Subcutaneous adipose tissue (tissue), 4 donors: ENCODE data around the gene DIPK1A. TPM values are rescaled to one million over a fixed set of nuclear protein-coding genes. Genes with fewer than 3 reads are reported as not detected.

ENCODE experiments used
- CTCF ChIP-seq: fragments of 450-650 bp; IDR thresholded peaks from one replicate; pipeline ENCODE4 v1.5.1; 2016; ENCODE audit warnings: low read depth, mild to moderate bottlenecking, control low read depth, antibody characterized with exemption, moderate library complexity
- total RNA-seq, 4 donors: library from RNA; depleted of rRNA; stranded (reverse); fragments of >200 nt; gene quantifications; one replicate each; pipeline ENCODE4 v1.1.0, GENCODE V29; 2016

Gene DIPK1A
- total RNA-seq, 4 donors from 2014 or later, result 11.9 to 24.6 (median 18.3) TPM

DNA sequence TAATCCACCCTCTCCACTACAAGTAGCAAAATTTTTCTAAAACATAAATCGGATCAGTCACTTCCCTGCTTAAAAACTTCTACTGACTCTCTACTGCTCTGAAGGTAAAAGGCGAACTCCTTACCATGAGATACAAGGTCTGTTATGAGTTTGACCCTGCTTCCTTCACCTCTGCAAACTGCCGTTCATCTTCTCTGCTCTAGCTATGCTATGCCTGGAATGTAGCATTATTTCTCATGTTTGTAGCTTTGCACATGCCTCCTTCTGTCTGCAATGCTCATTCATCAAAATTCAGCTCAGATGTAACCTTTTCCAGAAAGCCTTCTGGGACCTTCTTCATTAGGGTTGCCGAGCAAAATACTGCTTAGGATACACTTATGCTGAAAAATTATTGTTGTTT lies 98.7 kb downstream of the DIPK1A start:
- no peak for TF ChIP-seq CTCF

GRCh38 chr1:92859400-92860039 lies 101.7 kb downstream of the DIPK1A start:
- no peak for TF ChIP-seq CTCF

- TF ChIP-seq CTCF, result no peak
Observed at GRCh38 chr1:92858564-92859399, 102.5 kb downstream of the DIPK1A start.

- TF ChIP-seq CTCF, result no peak
Observed at GRCh38 chr1:92857817-92858216, 103.4 kb downstream of the DIPK1A start.

DNA sequence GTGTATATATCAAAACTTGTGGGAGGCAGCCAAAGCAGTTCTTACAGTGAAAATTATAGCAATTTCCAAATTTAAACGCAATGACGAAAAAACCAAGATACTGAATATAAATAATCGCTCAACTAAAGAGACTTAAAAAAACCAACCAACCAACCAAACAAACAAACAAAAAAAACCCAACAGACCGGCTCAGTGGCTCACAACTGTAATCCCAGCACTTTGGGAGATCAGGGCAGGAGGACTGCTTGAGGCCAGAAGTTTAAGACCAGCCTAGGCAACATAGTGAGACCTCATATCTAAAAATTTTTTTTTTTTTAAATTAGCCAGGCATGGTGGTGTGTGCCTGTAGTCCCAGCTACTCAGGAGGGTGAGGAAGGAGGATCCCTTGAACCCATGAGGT lies 106.0 kb downstream of the DIPK1A start:
- no peak for TF ChIP-seq CTCF

- no peak for TF ChIP-seq CTCF
Observed at GRCh38 chr1:92854101-92854785, 107.0 kb downstream of the DIPK1A start.

GRCh38 chr1:92853299-92853698 lies 108.0 kb downstream of the DIPK1A start:
- no peak for TF ChIP-seq CTCF
